HCT116 (cell line): Measurements from ENCODE around the gene PIGBOS1.
A peak's percentile ranks its signal among the peaks of the same experiment; 100 is the strongest.

Source experiments
- CTCF ChIP-seq, 3 experiments: fragments of 200-600 bp in 1 of 3; sonication (generic) in 1 of 3; IDR thresholded peaks in 2 of 3; conservative IDR thresholded peaks in 1 of 3; 2 replicates each; pipeline ENCODE4 v1.5.1; 2012 to 2017; ENCODE audit warnings: low read depth in 2 of 3, low read length in 2 of 3, antibody characterized with exemption in 1 of 3, borderline replicate concordance in 1 of 3, control low read depth in 1 of 3, mild to moderate bottlenecking in 1 of 3, mixed read lengths in 1 of 3, mixed run types in 1 of 3, moderate library complexity in 1 of 3; ENCODE audit not compliant: insufficient read depth in 1 of 3
- EGR1 ChIP-seq: IDR thresholded peaks from 2 replicates; pipeline ENCODE4 v1.6.1; 2012; ENCODE audit warnings: low read depth
- ELF1 ChIP-seq: IDR thresholded peaks from 2 replicates; pipeline ENCODE4 v1.6.1; 2012; ENCODE audit warnings: low read depth, borderline replicate concordance
- EZH2 ChIP-seq: fragments of 200-600 bp; sonication (generic); IDR thresholded peaks from 2 replicates; pipeline ENCODE4 v1.6.1; 2017; ENCODE audit warnings: antibody characterized with exemption, mixed run types
- EZH2phosphoT487 ChIP-seq: fragments of 200-600 bp; IDR thresholded peaks from 2 replicates; pipeline ENCODE4 v1.6.1; 2018; ENCODE audit warnings: antibody characterized with exemption, borderline replicate concordance
- JUND ChIP-seq: IDR thresholded peaks from 2 replicates; pipeline ENCODE4 v1.6.1; 2012
- MAX ChIP-seq: IDR thresholded peaks from 2 replicates; pipeline ENCODE4 v1.6.1; 2012
- POLR2A ChIP-seq: IDR thresholded peaks from 2 replicates; pipeline ENCODE4 v1.7.0; 2011; ENCODE audit warnings: borderline replicate concordance; ENCODE audit not compliant: insufficient read depth, insufficient read length; ENCODE audit errors: extremely low read depth
- POLR2AphosphoS5 ChIP-seq: IDR thresholded peaks from 2 replicates; pipeline ENCODE4 v1.6.1; 2011; ENCODE audit warnings: mild to moderate bottlenecking, low read depth, low read length, moderate library complexity
- RAD21 ChIP-seq: IDR thresholded peaks from 2 replicates; pipeline ENCODE4 v1.6.1; 2012; ENCODE audit warnings: low read depth, mild to moderate bottlenecking
- REST ChIP-seq: IDR thresholded peaks from 2 replicates; pipeline ENCODE4 v1.6.1; 2012; ENCODE audit warnings: low read depth
- SP1 ChIP-seq: IDR thresholded peaks from 2 replicates; pipeline ENCODE4 v1.6.1; 2012; ENCODE audit warnings: low read depth

- TF ChIP-seq POLR2A (peak; percentile 42), MAX (peak; percentile 74), EZH2phosphoT487 (no peak), POLR2AphosphoS5 (peak; percentile 79), CTCF (IDR thresholded peaks at IDR 0.05 in 2 of 3, conservative IDR thresholded peaks at IDR 0.05 in 1 of 3; ENCODE audit: borderline replicate concordance in 1 of 3, insufficient read depth in 1 of 3, low read depth in 2 of 3, low read length in 2 of 3) (no peak), SP1 (peak; percentile 45), ELF1 (peak; percentile 99), EGR1 (no peak), RAD21 (no peak), JUND (no peak), EZH2 (no peak), REST (no peak)
Observed at GRCh38 chr15:55318588-55319494, at the start of gene PIGBOS1, which contains the start of gene PIGB.
